ENCODE data around the gene EYS.

DNA sequence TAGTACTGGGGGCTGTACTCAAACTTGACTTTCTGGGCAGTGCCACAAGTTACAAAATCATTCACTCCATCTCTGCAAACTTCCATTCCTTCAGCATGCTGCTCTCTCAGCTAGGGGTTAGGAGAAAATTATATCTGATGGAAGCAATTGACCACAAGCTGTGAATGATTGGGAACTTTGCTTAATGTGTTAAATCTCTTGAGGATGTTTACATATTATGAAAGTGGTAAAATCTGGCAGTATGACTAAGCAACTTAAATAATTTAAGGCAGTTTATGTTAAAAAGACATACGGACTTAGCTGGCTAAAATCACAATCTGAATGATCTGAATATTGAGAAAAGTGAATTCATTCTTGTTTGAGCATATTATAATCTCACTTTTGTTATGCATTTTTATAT is 1656.4 kb downstream of the EYS start:
- TF ChIP-seq, protein P1, sequence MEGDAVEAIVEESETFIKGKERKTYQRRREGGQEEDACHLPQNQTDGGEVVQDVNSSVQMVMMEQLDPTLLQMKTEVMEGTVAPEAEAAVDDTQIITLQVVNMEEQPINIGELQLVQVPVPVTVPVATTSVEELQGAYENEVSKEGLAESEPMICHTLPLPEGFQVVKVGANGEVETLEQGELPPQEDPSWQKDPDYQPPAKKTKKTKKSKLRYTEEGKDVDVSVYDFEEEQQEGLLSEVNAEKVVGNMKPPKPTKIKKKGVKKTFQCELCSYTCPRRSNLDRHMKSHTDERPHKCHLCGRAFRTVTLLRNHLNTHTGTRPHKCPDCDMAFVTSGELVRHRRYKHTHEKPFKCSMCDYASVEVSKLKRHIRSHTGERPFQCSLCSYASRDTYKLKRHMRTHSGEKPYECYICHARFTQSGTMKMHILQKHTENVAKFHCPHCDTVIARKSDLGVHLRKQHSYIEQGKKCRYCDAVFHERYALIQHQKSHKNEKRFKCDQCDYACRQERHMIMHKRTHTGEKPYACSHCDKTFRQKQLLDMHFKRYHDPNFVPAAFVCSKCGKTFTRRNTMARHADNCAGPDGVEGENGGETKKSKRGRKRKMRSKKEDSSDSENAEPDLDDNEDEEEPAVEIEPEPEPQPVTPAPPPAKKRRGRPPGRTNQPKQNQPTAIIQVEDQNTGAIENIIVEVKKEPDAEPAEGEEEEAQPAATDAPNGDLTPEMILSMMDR (IDR thresholded peaks at IDR 0.05; ENCODE audit: low read length), result no peak
- TF ChIP-seq EZH2phosphoT487 (IDR thresholded peaks at IDR 0.05; ENCODE audit: low read length), result no peak
- no peak for TF ChIP-seq EZH2 (optimal IDR thresholded peaks at IDR 0.05; ENCODE audit: low read depth, low read length)

All from MM.1S (cell line).